Skeletal muscle satellite cell (primary cell): ENCODE measurements around the gene C6orf15.
"Not testable (repeated sequence)": the region's sequence is repeated elsewhere in the genome, so short reads cannot be mapped to it uniquely, and the experiment has no call there.

Experiments
- H3K27me3 ChIP-seq: 2 replicates; pipeline ENCODE4 v1.7.0; 2013; ENCODE audit warnings: low read length; ENCODE audit not compliant: control insufficient read depth, insufficient read depth
- H3K36me3 ChIP-seq: 2 replicates; pipeline ENCODE4 v1.7.0; 2013; ENCODE audit warnings: mild to moderate bottlenecking, control low read depth, low read length; ENCODE audit not compliant: insufficient read depth
- H3K4me1 ChIP-seq: 2 replicates; pipeline ENCODE4 v1.7.0; 2013; ENCODE audit warnings: low read length; ENCODE audit not compliant: control insufficient read depth, insufficient read depth
- H3K4me2 ChIP-seq: 2 replicates; pipeline ENCODE4 v1.7.0; 2013; ENCODE audit warnings: mild to moderate bottlenecking, low read length
- H3K4me3 ChIP-seq: 2 replicates; pipeline ENCODE4 v1.7.0; 2013; ENCODE audit warnings: low read length
- H3K9ac ChIP-seq: 2 replicates; pipeline ENCODE4 v1.7.0; 2013; ENCODE audit warnings: mild to moderate bottlenecking, low read depth, low read length, moderate library complexity
- H3K9me3 ChIP-seq: replicated peaks from 2 replicates; pipeline ENCODE4 v1.7.0; 2013; ENCODE audit warnings: mild to moderate bottlenecking, control low read depth, low read length

C6orf15 gene

DNA sequence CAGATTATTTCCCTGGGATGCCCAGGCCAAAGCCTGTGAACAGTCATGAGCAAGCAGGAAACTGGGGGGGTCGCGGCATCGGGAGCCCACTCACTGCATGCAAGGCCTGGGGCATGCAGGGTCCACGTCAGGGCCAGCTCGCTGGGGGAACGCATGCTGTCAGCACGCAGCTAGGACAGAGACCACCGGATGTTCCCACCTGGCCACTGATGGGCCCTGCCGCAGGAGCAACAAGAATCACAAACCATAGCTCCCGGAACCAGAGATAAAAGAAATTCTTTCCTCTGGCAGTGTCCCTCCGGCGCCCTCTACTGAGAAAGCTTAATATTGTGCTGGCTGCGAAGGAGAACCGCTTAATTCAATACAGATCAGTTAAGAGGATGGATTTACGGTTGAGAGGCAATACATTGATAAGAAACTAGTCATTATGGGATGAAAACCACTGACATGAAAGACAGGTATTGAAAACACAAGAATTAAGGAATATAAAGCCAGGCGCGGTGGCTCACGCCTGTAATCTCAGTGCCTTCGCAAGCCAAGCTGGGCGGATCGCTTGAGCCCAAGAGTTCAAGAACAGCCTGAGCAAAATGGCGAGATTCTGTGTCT is 32.6 kb downstream of the C6orf15 start:
- no peaks in the 10 kb centered on the region for H3K27me3 ChIP-seq
- H3K36me3 ChIP-seq: no peaks in the 10 kb centered on the region
- H3K9ac ChIP-seq: peak overlapping the region; percentile 11
- H3K4me1 ChIP-seq: peaks cover 28% of the 10 kb centered on the region
- H3K4me3 ChIP-seq: no peak overlapping the region
- H3K9me3 ChIP-seq: no peaks in the 10 kb centered on the region
- peak overlapping the region; percentile 50 for H3K4me2 ChIP-seq

DNA sequence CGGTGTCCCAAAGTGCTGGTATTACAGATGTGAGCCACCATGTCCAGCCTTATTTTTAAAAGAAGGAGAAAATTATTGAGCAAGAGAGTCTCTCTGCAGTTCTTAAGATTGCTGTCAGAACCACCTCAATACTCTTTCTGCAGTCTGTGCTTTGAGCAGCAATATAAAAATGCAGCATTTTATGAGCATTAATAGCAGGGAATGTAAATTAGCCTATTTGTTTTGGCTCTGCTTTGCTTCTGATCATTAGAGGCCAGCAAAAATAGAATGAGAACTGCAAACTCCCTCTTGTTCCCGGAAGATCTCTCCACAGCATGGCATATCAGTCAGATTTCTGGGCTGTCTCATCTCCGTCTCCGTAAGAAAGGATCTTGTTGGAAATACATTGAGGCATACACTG is 35.8 kb downstream of the C6orf15 start:
- Histone ChIP-seq H3K4me2 (no peak overlapping the region), H3K36me3 (no peaks in the 10 kb centered on the region), H3K9me3 (no peaks in the 10 kb centered on the region), H3K4me1 (peaks cover 36% of the 10 kb centered on the region), H3K27me3 (no peaks in the 10 kb centered on the region), H3K9ac (no peak overlapping the region), H3K4me3 (no peak overlapping the region)

DNA sequence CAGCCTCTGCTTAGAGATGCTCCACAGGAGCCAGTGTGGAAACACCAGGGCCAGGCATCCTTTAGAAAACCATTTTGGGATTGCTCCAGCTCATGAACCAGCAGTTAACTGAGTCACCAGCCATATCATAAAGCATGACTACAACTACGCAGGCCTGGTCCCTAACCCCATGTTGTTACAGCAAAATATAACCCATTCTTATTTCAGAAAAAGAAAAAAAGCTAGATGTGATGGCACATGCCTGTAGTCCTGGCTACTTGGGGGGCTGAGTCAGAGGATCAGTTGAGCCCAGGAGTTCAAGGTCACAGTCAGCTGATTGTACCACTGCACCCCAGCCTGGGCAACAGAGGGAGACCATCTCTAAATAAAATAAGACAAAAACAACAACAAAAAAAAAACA is 36.8 kb downstream of the C6orf15 start:
- Histone ChIP-seq H3K27me3 (no peaks in the 10 kb centered on the region), H3K4me1 (peaks cover 36% of the 10 kb centered on the region), H3K4me2 (no peak overlapping the region), H3K9ac (no peak overlapping the region), H3K36me3 (no peaks in the 10 kb centered on the region), H3K4me3 (no peak overlapping the region), H3K9me3 (no peaks in the 10 kb centered on the region)

DNA sequence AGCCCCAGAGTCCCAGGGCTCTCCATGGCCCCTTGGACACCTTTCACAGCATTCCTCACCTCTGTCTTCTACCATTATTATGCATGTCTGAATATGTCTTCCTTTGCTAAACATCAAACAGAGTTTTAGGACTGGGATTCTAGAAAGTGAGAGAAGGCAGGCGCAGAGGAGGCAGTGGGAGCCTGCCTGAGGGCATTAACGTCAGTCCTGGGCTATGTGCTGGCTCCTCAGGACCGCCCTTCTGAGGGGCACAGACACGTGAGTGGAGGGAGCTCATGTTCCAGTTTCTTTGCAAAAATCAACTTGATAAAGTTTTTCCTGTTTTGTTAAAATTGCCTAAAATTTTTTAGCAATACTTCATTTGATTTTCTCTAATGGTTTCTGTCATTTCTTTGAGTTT is 38.0 kb downstream of the C6orf15 start:
- H3K4me1 ChIP-seq: peaks cover 33% of the 10 kb centered on the region
- H3K4me3 ChIP-seq: no peak overlapping the region
- H3K9me3 ChIP-seq: no peaks in the 10 kb centered on the region
- H3K36me3 ChIP-seq: no peaks in the 10 kb centered on the region
- H3K27me3 ChIP-seq: no peaks in the 10 kb centered on the region
- no peak overlapping the region for H3K9ac ChIP-seq
- H3K4me2 ChIP-seq: no peak overlapping the region

DNA sequence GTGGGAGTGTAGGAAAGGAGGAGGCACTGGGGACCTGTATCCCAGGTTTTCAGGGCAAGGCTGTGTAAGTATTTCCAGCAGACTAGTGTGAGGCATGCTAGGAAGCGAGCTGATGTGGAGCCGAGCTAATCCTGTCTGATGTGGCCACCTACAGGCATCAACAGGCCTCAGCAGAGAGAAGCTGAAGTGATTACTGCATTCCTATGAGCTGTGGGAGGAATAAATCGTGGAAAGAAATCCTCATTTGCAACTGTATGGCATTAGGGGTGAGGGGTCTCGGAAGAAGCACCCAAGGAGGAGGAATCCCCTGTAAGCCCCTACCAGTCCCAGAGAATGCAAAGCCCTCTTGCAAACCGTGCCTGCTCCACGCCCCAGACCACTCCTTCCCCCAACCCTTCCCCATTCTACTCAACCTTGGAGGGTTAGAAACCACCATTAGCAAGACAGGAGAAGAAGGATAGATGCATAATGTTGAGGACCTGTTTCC is 41.6 kb downstream of the C6orf15 start:
- no peaks in the 10 kb centered on the region for H3K9me3 ChIP-seq
- H3K4me1 ChIP-seq: peaks cover 21% of the 10 kb centered on the region
- no peaks in the 10 kb centered on the region for H3K27me3 ChIP-seq
- H3K4me2 ChIP-seq: no peak overlapping the region
- H3K36me3 ChIP-seq: no peaks in the 10 kb centered on the region
- H3K9ac ChIP-seq: no peak overlapping the region
- H3K4me3 ChIP-seq: no peak overlapping the region

DNA sequence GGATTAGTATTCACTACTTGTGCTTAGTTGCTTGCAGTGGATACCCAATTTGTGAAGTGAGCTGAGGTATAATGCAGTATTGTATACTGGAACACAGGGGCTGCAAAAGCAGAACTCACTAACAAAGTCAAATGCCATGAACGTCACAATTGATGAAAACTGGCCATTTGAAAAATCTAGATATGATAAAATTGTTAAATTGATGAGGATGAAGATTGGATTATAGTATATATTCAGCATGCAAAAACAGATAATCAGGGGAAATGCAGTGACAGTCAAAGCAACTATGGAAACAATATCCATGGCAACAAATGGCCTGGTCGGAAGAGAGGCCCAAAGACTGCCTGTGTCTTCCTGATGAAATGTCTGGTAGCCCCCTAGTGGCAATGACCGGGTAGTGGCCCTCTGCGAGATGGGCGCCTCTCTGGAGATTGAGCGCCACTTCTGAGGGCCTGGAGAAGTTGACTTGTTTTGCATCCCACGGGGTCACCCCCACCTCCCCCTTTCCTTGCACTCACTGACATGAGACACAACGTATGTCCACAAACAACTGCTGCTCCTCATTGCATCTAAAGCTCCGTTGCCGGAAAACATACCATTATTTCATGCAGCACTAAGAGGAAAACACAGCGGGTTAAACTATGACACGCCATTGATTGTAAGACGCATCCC is 43.6 kb downstream of the C6orf15 start:
- Histone ChIP-seq H3K27me3 (peaks cover 3% of the 10 kb centered on the region), H3K4me1 (peaks cover 15% of the 10 kb centered on the region), H3K36me3 (no peaks in the 10 kb centered on the region), H3K4me2 (no peak overlapping the region), H3K9me3 (no peaks in the 10 kb centered on the region), H3K9ac (no peak overlapping the region), H3K4me3 (no peak overlapping the region)

DNA sequence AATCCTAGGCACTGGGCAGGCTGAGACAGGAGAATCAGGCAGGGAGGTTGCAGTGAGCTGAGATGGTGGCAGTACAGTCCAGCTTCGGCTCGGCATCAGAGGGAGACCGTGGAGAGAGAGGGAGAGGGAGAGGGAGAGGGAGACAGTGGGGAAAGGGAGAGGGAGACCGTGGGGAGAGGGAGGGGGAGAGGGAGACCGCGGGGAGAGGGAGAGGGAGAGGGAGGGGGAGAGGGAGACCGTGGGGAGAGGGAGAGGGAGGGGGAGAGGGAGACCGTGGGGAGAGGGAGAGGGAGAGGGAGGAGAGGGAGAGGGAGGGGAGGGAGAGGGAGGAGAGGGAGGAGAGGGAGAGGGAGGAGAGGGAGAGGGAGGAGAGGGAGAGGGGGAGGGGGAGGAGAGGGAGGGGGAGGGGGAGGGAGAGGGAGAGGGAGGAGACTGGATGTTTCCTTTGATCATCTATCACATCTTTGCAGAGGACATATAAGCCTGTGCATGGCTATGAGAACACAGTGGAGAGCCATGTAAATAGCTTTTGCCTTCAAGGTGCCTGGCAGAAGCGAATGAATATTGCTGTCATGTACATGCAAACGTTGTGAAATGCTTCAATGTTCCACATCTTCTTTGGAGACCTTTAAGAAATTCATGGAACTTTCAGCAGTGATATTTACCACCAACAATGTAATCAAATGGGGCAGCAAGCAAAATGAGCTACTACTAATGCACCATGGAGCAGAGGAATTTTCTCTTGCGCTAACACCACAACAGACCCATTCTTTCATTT is 44.3 kb downstream of the C6orf15 start:
- not testable (repeated sequence) for H3K27me3 ChIP-seq, H3K4me3 ChIP-seq, H3K4me2 ChIP-seq, H3K9me3 ChIP-seq, H3K4me1 ChIP-seq, H3K9ac ChIP-seq, H3K36me3 ChIP-seq

DNA sequence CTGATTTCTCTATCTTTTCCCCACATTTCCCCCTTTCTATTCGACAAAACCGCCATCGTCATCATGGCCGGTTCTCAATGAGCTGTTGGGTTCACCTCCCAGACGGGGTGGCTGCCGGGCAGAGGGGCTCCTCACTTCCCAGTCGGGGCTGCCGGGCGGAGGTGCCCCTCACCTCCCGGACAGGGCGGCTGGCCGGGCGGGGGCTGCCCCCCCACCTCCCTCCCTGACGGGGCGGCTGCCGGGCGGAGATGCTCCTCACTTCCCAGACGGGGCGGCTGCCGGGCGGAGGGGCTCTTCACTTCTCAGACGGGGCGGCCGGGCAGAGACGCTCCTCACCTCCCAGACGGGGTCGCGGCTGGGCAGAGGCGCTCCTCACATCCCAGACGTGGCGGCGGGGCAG is 45.3 kb downstream of the C6orf15 start:
- not testable (repeated sequence) for H3K9ac ChIP-seq, H3K4me2 ChIP-seq, H3K9me3 ChIP-seq, H3K36me3 ChIP-seq, H3K4me3 ChIP-seq, H3K4me1 ChIP-seq
- H3K27me3 ChIP-seq: peaks cover 14% of the 10 kb centered on the region

DNA sequence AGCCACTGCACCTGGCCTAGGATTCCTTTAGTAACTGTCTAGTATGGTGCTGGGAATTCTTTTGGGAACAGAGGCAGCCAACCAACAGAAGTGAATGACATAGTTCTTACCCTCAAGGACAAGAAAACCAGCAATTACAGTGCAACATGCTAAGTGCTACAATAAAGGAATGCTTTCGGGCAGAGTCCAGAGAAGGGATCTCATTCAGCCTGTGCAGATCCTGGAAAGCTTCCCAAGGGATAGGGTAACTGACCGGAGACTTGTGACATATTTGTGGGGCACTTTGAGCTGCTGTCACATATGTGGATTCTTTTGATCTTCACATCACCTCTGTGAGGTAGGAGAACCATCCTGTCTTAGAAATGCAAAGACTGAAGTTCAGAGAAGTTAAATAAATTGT is 46.8 kb downstream of the C6orf15 start:
- H3K27me3 ChIP-seq: peaks cover 21% of the 10 kb centered on the region
- H3K36me3 ChIP-seq: no peaks in the 10 kb centered on the region
- H3K9ac ChIP-seq: no peak overlapping the region
- no peak overlapping the region for H3K4me2 ChIP-seq
- H3K4me3 ChIP-seq: no peak overlapping the region
- no peaks in the 10 kb centered on the region for H3K9me3 ChIP-seq
- no peaks in the 10 kb centered on the region for H3K4me1 ChIP-seq

DNA sequence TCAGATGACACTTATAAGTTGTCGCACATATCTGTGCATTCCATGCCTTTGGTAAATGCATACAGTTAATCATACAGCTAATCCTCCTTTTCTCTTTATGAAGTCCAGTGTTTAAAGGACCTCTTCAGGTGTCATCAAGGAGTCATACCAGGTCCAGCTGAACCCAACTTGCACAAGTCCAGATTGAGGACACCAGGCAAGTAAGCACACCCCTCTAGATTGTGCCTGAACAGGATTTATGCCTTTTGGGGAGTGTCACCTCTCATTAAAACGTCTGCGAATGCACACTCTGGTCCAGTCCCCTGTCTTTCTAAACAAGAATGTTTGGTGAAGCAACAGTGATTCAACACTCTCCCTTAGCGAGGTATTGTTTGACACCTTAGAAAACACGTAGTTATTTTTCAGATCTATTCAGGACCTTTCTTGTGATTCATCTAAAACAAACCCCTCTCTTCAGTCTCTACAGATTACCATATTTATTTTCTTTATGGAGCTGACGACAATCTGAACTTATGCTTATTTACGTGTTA is 48.4 kb downstream of the C6orf15 start:
- Histone ChIP-seq H3K36me3 (no peaks in the 10 kb centered on the region), H3K4me2 (no peak overlapping the region), H3K4me1 (no peaks in the 10 kb centered on the region), H3K4me3 (no peak overlapping the region), H3K9me3 (no peaks in the 10 kb centered on the region), H3K27me3 (peaks cover 21% of the 10 kb centered on the region), H3K9ac (no peak overlapping the region)
